Activated B cell treated with CpG ODN at 0.5 μM for 24 hours (primary cell): ENCODE results near the gene SLC25A4. TPM values are rescaled to one million over a fixed set of nuclear protein-coding genes. Genes with fewer than 3 reads are reported as not detected.
"Not testable (repeated sequence)": the region's sequence is repeated elsewhere in the genome, so short reads cannot be mapped to it uniquely, and the experiment has no call there.

Experiments
- ATAC-seq: fragments of 200-7000 bp; cut with Tn5 transposase; one replicate; pipeline ENCODE4 v1.10.0; 2021; ENCODE audit warnings: low read depth, mild to moderate bottlenecking, moderate library complexity
- CTCF ChIA-PET: fragments of 350-600 bp; sonication (Branson Sonifier 250); formaldehyde crosslinking; loops from one replicate; lab custom pipeline; 2021; ENCODE audit warnings: antibody characterized with exemption; lab: Charles Lee
- POLR2A ChIA-PET: fragments of 350-600 bp; sonication (Branson Sonifier 250); formaldehyde crosslinking; loops from one replicate; lab custom pipeline; 2021; ENCODE audit warnings: antibody characterized with exemption; lab: Charles Lee
- DNase-seq: peaks from one replicate; pipeline ENCODE4 v3.0.0; 2022
- H3K27ac Mint-ChIP-seq: one replicate; pipeline ENCODE4 v1.8.0; 2020; ENCODE audit warnings: mixed read lengths
- H3K27me3 Mint-ChIP-seq: one replicate; pipeline ENCODE4 v1.8.0; 2021; ENCODE audit warnings: mixed read lengths
- H3K36me3 Mint-ChIP-seq: one replicate; pipeline ENCODE4 v1.8.0; 2021; ENCODE audit warnings: low read depth, mixed read lengths
- H3K4me1 Mint-ChIP-seq: one replicate; pipeline ENCODE4 v1.8.0; 2021; ENCODE audit warnings: mixed read lengths
- H3K4me3 Mint-ChIP-seq: one replicate; pipeline ENCODE4 v1.8.0; 2020; ENCODE audit warnings: mild to moderate bottlenecking, mixed read lengths
- H3K9me3 Mint-ChIP-seq: one replicate; pipeline ENCODE4 v1.8.0; 2020; ENCODE audit warnings: mixed read lengths
- intact Hi-C: fragments of 100-400 bp; cut with micrococcal nuclease; formaldehyde crosslinking; loops from one replicate; pipeline ENCODE4 v1.15.1; 2024
- total RNA-seq: library from RNA; stranded (reverse); gene quantifications from 2 replicates; pipeline ENCODE4 v1.2.3, GENCODE V29; 2022
- TF ChIP-seq, protein P1 (sequence below): fragments of 200-600 bp; IDR thresholded peaks from one replicate; pipeline ENCODE4 v1.8.0; 2022; ENCODE audit warnings: antibody characterized with exemption, mild to moderate bottlenecking

Gene SLC25A4
- total RNA-seq, 1 donor from 2014 or later = 8.9 TPM

DNA sequence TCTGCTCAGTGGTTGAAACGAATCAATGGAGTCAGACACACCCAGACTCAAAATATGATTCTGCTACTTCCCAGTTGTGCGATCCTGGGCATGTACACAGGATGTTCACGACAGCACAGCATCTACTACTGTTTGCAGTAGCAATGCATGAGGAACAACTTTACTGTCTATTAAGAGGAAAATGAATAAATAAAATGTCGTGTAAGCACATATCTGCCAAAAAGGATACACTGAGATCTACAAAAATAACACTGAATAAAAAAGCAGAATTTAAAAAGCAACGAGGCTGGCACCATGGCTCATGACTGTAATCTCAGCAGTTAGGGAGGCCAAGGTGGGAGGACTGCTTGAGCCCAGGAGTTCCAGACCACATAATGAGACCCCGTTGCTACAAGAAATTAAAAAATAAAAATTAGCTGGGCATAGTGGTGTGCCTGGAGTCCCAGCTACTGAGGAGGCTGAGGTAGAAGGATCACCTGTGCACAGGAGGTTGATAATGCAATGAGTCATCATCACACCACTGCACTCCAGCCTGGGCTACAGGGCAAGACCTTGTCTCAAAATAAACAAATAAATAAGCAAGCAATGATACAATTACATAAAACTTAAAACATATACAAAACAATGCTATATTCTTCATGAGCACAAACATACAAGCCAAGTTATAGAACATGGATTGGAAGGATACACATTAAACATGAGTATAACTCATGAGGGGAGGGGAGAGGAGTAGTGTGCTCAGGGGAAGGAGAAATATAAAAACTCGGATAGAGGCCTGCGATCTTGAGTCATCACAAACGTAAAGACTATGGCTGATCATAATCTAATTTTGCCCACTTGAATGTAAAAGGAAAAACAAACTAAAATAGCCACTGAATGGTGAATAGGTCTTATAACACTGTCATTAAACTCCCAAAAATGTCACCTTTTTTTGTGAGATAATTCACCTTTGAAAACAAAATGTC, 52.1 kb downstream of the SLC25A4 start:
- no peak overlapping the region for H3K27ac Mint-ChIP-seq
- ATAC-seq = no peak

GRCh38 chr4:185196437-185196836, 53.4 kb downstream of the SLC25A4 start:
- intact Hi-C loops = no loop called here
- Mint-ChIP-seq H3K4me3 (no peak overlapping the region), H3K9me3 (no peaks in the 10 kb centered on the region), H3K36me3 (peaks cover 12% of the 10 kb centered on the region), H3K4me1 (peaks cover 25% of the 10 kb centered on the region), H3K27me3 (no peaks in the 10 kb centered on the region), H3K27ac (no peak overlapping the region)
- CTCF ChIA-PET = interaction anchor here (1.1 to 1.8 kb wide), 2 partner anchors 12 to 62 kb away, joined by 4 to 11 read pairs; no protein-coding TSS in a partner anchor
- DNase-seq = no peak
- no peak for ATAC-seq
- POLR2A ChIA-PET = interaction anchor here (0.7 to 1.3 kb wide), 3 partner anchors 52 to 900 kb away, joined by 3 to 7 read pairs (median 3); no protein-coding TSS in a partner anchor
- TF ChIP-seq, protein P1, sequence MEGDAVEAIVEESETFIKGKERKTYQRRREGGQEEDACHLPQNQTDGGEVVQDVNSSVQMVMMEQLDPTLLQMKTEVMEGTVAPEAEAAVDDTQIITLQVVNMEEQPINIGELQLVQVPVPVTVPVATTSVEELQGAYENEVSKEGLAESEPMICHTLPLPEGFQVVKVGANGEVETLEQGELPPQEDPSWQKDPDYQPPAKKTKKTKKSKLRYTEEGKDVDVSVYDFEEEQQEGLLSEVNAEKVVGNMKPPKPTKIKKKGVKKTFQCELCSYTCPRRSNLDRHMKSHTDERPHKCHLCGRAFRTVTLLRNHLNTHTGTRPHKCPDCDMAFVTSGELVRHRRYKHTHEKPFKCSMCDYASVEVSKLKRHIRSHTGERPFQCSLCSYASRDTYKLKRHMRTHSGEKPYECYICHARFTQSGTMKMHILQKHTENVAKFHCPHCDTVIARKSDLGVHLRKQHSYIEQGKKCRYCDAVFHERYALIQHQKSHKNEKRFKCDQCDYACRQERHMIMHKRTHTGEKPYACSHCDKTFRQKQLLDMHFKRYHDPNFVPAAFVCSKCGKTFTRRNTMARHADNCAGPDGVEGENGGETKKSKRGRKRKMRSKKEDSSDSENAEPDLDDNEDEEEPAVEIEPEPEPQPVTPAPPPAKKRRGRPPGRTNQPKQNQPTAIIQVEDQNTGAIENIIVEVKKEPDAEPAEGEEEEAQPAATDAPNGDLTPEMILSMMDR = no peak

More for the DNA sequence above, 52.1 kb downstream of the SLC25A4 start:
- intact Hi-C loops = no loop called here
- TF ChIP-seq, protein P1 = no peak
- no peaks in the 10 kb centered on the region for H3K9me3 Mint-ChIP-seq
- no peak for DNase-seq
- ChIA-PET POLR2A (no interaction called here), CTCF (interaction anchor here (1.8 kb wide), 1 partner anchor 11 kb away, joined by 11 read pairs; no protein-coding TSS in a partner anchor)
- peaks cover 17% of the 10 kb centered on the region for H3K36me3 Mint-ChIP-seq
- H3K27me3 Mint-ChIP-seq = no peaks in the 10 kb centered on the region
- H3K4me1 Mint-ChIP-seq = peaks cover 35% of the 10 kb centered on the region
- H3K4me3 Mint-ChIP-seq = no peak overlapping the region

DNA sequence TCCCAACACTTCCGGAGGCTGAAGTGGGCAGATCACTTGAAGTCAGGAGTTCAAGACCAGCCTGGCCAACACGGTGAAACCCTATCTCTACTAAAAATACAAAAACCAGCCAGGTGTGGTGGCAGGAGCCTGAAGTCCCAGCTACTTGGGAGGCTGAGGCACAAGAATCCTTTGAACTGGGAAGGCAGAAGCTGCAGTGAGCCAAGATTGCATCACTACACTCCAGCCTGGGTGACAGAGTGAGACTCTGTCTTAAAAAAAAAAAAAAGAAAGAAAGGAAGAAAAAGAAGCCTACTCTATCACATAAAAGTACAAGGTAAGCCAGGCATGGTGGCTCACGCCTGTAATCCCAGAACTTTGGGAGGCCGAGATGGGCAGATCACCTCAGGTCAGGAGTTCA, 55.1 kb downstream of the SLC25A4 start:
- H3K4me1 Mint-ChIP-seq = peaks cover 31% of the 10 kb centered on the region
- H3K27ac Mint-ChIP-seq, ATAC-seq, H3K9me3 Mint-ChIP-seq, intact Hi-C loops, DNase-seq, H3K27me3 Mint-ChIP-seq, POLR2A ChIA-PET, H3K4me3 Mint-ChIP-seq: not testable (repeated sequence)
- peaks cover 12% of the 10 kb centered on the region for H3K36me3 Mint-ChIP-seq
- CTCF ChIA-PET = interaction anchor here (1.4 kb wide), 1 partner anchor 14 kb away, joined by 7 read pairs; no protein-coding TSS in a partner anchor

Other genes starting within 250 kb of the SLC25A4 start
- gene HELT, start 124.8 kb upstream of the SLC25A4 start, total RNA-seq = not detected in 2 replicates
- 42.6 and 44.1 TPM in 2 replicates for gene CFAP97, start 60.7 kb downstream of the SLC25A4 start, total RNA-seq
- 53.1 and 53.7 TPM in 2 replicates for gene SNX25, start 66.3 kb downstream of the SLC25A4 start, total RNA-seq